Subcutaneous adipose tissue (tissue), 4 donors: ENCODE data around the gene USH2A. TPM values are rescaled to one million over a fixed set of nuclear protein-coding genes. Genes with fewer than 3 reads are reported as not detected.

Experiments
- total RNA-seq, 4 donors: library from RNA; depleted of rRNA; stranded (reverse); fragments of >200 nt; gene quantifications; one replicate each; pipeline ENCODE4 v1.1.0, GENCODE V29; 2016
- TF ChIP-seq, protein P1 (sequence below): fragments of 450-650 bp; IDR thresholded peaks from one replicate; pipeline ENCODE4 v1.5.1; 2016; ENCODE audit warnings: low read depth, mild to moderate bottlenecking, control low read depth, antibody characterized with exemption, moderate library complexity

The USH2A gene
- total RNA-seq, 4 donors from 2014 or later: under 0.01 TPM; not detected in 3

DNA sequence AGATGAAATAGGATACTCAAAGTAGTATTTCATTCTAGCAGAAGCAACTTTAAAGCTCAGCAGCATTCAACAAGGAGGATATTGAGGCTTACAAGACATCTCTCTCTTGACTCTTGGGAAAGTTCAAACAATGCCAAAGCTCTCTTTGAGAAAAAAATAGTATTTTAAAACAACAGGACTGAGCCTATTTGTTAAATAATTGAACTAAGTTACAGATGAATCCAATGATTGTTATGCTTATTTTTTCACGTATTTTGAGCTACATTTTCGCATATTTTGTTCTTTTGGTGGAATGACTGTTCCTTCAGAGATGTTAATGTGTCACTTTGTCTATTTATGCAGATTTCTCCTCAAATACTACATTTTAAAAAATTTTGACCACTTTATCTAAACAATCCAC lies 655.5 kb downstream of the USH2A start:
- TF ChIP-seq, protein P1, sequence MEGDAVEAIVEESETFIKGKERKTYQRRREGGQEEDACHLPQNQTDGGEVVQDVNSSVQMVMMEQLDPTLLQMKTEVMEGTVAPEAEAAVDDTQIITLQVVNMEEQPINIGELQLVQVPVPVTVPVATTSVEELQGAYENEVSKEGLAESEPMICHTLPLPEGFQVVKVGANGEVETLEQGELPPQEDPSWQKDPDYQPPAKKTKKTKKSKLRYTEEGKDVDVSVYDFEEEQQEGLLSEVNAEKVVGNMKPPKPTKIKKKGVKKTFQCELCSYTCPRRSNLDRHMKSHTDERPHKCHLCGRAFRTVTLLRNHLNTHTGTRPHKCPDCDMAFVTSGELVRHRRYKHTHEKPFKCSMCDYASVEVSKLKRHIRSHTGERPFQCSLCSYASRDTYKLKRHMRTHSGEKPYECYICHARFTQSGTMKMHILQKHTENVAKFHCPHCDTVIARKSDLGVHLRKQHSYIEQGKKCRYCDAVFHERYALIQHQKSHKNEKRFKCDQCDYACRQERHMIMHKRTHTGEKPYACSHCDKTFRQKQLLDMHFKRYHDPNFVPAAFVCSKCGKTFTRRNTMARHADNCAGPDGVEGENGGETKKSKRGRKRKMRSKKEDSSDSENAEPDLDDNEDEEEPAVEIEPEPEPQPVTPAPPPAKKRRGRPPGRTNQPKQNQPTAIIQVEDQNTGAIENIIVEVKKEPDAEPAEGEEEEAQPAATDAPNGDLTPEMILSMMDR: no peak

DNA sequence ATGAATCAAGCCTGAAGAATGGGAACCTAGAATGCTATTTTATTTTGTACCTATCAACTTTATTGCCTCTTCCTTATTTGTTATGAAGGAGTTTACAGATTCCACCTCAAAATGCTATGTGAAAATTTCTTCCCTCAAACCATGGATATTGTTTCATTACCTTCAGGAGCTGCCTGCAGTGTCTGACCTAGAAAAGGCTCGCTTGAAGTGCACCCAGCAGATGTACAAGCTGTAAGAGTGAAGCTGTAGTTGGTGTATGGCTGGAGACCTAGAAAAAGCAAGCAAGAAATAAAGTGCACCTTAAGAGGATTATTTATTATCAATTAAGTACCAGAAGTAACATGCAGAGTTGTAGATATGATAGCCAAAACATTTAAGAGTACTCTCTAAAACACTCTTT lies 656.7 kb downstream of the USH2A start:
- TF ChIP-seq, protein P1: no peak

DNA sequence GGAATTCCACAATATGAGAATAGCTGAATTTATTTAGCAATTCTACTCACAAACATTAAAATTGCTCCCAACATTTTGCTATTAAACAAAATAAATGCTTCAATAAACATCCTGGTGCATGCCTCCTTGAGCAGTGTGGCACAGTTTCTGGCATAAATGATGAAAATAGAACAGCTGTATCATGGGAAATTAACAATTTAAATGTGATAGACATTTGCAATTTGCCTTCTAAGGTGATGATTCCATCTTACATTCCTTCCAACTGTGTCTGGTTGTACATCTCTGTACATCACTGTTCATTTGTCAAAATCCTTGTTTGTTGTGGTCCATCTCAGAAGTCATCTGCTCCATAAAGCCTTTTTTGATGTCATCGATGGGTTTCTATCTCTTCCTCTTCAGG lies 657.4 kb downstream of the USH2A start:
- TF ChIP-seq, protein P1: no peak

DNA sequence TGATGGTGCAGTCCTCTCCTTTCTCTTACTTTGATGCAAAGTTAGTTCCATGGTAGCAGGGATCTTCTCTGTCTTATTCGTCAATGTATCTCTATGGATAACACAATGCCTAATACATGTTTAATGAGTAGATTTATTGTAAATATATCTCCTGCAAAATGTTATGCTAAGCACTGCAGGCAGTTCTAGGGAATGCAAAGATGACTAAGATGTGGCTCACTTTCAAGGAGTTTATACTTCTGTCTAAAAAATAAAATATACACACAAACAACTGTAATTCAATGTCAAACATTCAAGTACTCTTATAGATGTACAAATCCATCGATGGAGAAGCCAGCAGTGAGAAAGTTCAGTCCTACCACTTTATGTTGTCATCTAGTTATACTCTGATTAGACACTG lies 661.8 kb downstream of the USH2A start:
- TF ChIP-seq, protein P1: no peak

DNA sequence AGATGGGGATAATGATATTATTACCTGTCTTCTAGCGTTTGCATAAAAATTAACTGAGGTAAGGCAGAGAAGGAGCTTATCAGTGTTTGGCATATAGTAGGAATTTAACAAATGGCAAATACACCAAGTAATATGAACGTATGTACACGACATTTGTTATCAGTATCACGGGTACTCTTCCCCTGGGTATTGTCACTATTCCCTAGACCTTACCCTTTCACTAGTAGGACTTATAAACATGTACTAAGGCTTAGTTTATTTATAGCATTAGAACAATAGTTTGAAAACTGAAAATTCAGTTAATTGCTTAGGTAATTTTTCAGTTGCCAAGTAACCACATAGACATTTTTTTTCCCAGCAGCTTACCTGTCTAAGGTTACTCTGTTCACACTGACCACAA lies 669.1 kb downstream of the USH2A start:
- TF ChIP-seq, protein P1: no peak

DNA sequence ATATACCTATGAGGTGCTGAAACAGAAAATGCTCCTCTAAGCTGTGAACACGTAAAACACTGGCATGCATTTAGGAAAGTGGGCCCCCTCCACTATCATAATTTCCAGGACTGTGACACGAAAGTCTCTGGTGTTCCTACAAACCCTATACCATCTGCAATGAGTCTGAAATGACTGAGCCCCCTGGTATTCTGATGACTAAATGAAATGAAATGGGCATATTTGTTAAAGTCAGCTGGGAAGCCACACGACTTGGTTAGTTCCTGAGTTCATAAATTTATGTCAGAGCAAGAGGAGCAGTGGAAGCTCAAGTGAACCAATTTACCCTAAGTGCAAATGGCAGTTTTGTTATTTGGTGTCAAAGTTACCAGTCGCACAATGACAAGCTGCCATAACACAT lies 673.8 kb downstream of the USH2A start:
- TF ChIP-seq, protein P1: no peak

DNA sequence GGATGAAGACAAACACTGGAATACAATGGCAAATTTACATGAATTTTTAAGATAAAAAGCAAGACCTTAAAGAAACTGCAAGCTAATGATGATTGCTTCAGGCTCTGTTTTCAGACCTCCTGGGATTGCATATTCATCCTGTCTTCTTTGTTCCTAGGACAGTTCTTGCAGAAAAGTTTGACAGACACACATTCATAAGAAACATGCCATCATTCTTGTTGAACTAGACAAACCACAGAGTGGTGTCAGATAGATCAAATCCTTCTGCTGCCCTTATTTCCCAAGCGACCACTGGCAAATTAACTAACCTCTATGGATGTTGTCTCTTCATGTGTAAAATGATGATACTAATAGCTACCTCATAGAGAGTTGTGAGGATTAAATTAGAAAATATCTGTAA lies 674.8 kb downstream of the USH2A start:
- TF ChIP-seq, protein P1: no peak
